CD14-positive monocyte (primary cell): ENCODE results near the gene GRIK2. TPM values are rescaled to one million over a fixed set of nuclear protein-coding genes. Genes with fewer than 3 reads are reported as not detected.

Source experiments
- DNase-seq, 3 donors: peaks; one replicate each; pipeline ENCODE4 v3.0.0-alpha.2; 2011 to 2022
- H2AFZ ChIP-seq: 2 replicates; pipeline ENCODE4 v1.6.0; 2012; ENCODE audit warnings: mild to moderate bottlenecking, low read depth, low read length, inconsistent platforms; ENCODE audit not compliant: insufficient read depth, poor library complexity, severe bottlenecking
- H3K27ac ChIP-seq, 2 donors: 1 replicate in 1 of 2; 2 replicates in 1 of 2; pipeline ENCODE4 v1.5.1; 2012 to 2013; ENCODE audit warnings: low read length in 2 of 2, control low read depth in 1 of 2, inconsistent platforms in 1 of 2, low read depth in 1 of 2, mild to moderate bottlenecking in 1 of 2
- H3K27me3 ChIP-seq, 2 donors: one replicate each; pipeline versions ENCODE4 v1.6.0 to v1.6.1; 2011 to 2013; ENCODE audit warnings: low read length in 2 of 2; ENCODE audit not compliant: control insufficient read depth in 2 of 2, insufficient read depth in 2 of 2
- H3K36me3 ChIP-seq, 2 donors: replicated peaks in 1 of 2; 1 replicate in 1 of 2; 2 replicates in 1 of 2; pipeline versions ENCODE4 v1.5.1 to v1.6.1; 2012 to 2013; ENCODE audit warnings: low read length in 2 of 2, control low read depth in 1 of 2, inconsistent platforms in 1 of 2, mild to moderate bottlenecking in 1 of 2; ENCODE audit not compliant: insufficient read depth in 2 of 2, control insufficient read depth in 1 of 2
- H3K4me1 ChIP-seq, 2 donors: 1 replicate in 1 of 2; 2 replicates in 1 of 2; pipeline versions ENCODE4 v1.5.1 to v1.6.1; 2012 to 2013; ENCODE audit warnings: low read length in 2 of 2, control low read depth in 1 of 2, inconsistent platforms in 1 of 2, mild to moderate bottlenecking in 1 of 2, moderate library complexity in 1 of 2; ENCODE audit not compliant: insufficient read depth in 2 of 2, control insufficient read depth in 1 of 2
- H3K4me2 ChIP-seq: replicated peaks from 2 replicates; pipeline ENCODE3; 2012; ENCODE audit warnings: low read length, moderate library complexity, mild to moderate bottlenecking; ENCODE audit not compliant: poor library complexity, severe bottlenecking; ENCODE audit errors: extremely low read depth
- H3K4me3 ChIP-seq, 3 experiments: fragments of 200-600 bp in 1 of 3; sonication (generic) in 1 of 3; replicated peaks in 1 of 3; 1 replicate in 2 of 3; 2 replicates in 1 of 3; pipeline ENCODE4 v1.5.1; 2011 to 2013; ENCODE audit warnings: low read length in 3 of 3, mild to moderate bottlenecking in 3 of 3, control low read depth in 2 of 3, low read depth in 2 of 3, inconsistent platforms in 1 of 3, moderate library complexity in 1 of 3
- H3K79me2 ChIP-seq: 2 replicates; pipeline ENCODE4 v1.6.0; 2012; ENCODE audit warnings: mild to moderate bottlenecking, control low read depth, inconsistent platforms, low read length, moderate library complexity; ENCODE audit not compliant: insufficient read depth
- H3K9ac ChIP-seq: 2 replicates; pipeline ENCODE4 v1.6.0; 2017; ENCODE audit warnings: low read length, mild to moderate bottlenecking; ENCODE audit not compliant: insufficient read depth, poor library complexity, severe bottlenecking
- H3K9me3 ChIP-seq, 2 donors: replicated peaks in 1 of 2; 1 replicate in 1 of 2; 2 replicates in 1 of 2; pipeline versions ENCODE4 v1.5.1 to v1.6.1; 2012 to 2013; ENCODE audit warnings: low read length in 2 of 2, control low read depth in 1 of 2; ENCODE audit not compliant: control insufficient read depth in 1 of 2, insufficient read depth in 1 of 2
- H4K20me1 ChIP-seq: 2 replicates; pipeline ENCODE4 v1.6.0; 2012; ENCODE audit warnings: mild to moderate bottlenecking, low read length, control low read depth, moderate library complexity; ENCODE audit not compliant: insufficient read depth
- H3K27ac Mint-ChIP-seq, 7 donors: one replicate each; pipeline ENCODE4 v1.8.0; 2020; ENCODE audit warnings: mild to moderate bottlenecking in 7 of 7, mixed read lengths in 7 of 7, moderate library complexity in 6 of 7, inconsistent platforms in 2 of 7
- H3K27me3 Mint-ChIP-seq, 3 donors: one replicate each; pipeline ENCODE4 v1.8.0; 2021 to 2022; ENCODE audit warnings: low read depth in 3 of 3, mild to moderate bottlenecking in 3 of 3, mixed read lengths in 3 of 3, moderate library complexity in 3 of 3, inconsistent platforms in 1 of 3
- H3K36me3 Mint-ChIP-seq, 2 donors: one replicate each; pipeline ENCODE4 v1.8.0; 2020; ENCODE audit warnings: mixed read lengths in 2 of 2, inconsistent platforms in 1 of 2, mild to moderate bottlenecking in 1 of 2
- H3K4me1 Mint-ChIP-seq: one replicate; pipeline ENCODE4 v1.8.0; 2020; ENCODE audit warnings: mild to moderate bottlenecking, mixed read lengths
- H3K4me3 Mint-ChIP-seq, 2 donors: one replicate each; pipeline ENCODE4 v1.8.0; 2020; ENCODE audit warnings: mild to moderate bottlenecking in 2 of 2, mixed read lengths in 2 of 2, moderate library complexity in 1 of 2
- H3K9me3 Mint-ChIP-seq, 7 donors: one replicate each; pipeline ENCODE4 v1.8.0; 2020 to 2022; ENCODE audit warnings: mixed read lengths in 7 of 7, mild to moderate bottlenecking in 6 of 7, moderate library complexity in 6 of 7, inconsistent platforms in 2 of 7
- CTCF ChIP-seq: fragments of 200-600 bp; IDR thresholded peaks from one replicate; pipeline ENCODE4 v1.8.0; 2022; ENCODE audit warnings: antibody characterized with exemption, mild to moderate bottlenecking
- WGBS: methylation state at CpG from one replicate; pipeline ENCODE4 v1.1.5; 2013; ENCODE audit warnings: missing lambda C conversion rate; ENCODE audit not compliant: insufficient coverage; 5-methylcytosine and 5-hydroxymethylcytosine counted together
- intact Hi-C, 2 donors: fragments of 100-400 bp; cut with micrococcal nuclease; formaldehyde crosslinking; loops; one replicate each; pipeline versions ENCODE4 v1.15.0 to v1.15.1; 2023
- polyA plus RNA-seq, 3 donors: library from polyadenylated mRNA; depleted of rRNA in 1 of 3; unstranded in 2 of 3; stranded (reverse) in 1 of 3; fragments of 300-500 nt in 2 of 3; fragments of >200 nt in 1 of 3; fragmentation: Illumina TruSeq in 2 of 3; gene quantifications; 1 replicate in 2 of 3; 2 replicates in 1 of 3; pipeline ENCODE4 v1.2.3, GENCODE V29; 2012 to 2021

The GRIK2 gene
- polyA plus RNA-seq, 3 donors = not detected

GRCh38 chr6:101845172-101845571 lies 451.7 kb downstream of the GRIK2 start:
- Mint-ChIP-seq H3K9me3 (peaks cover 0 to 5% (median 2%) of the 10 kb centered on the region in 7 donors), H3K27ac (no peak overlapping the region), H3K4me3 (no peak overlapping the region), H3K27me3 (peaks cover 0 to 3% (median 2%) of the 10 kb centered on the region in 3 donors), H3K36me3 (no peaks in the 10 kb centered on the region), H3K4me1 (no peaks in the 10 kb centered on the region)
- Histone ChIP-seq H3K4me1 (no peaks in the 10 kb centered on the region), H3K79me2 (no peaks in the 10 kb centered on the region), H3K4me2 (no peak overlapping the region), H3K4me3 (no peak overlapping the region), H4K20me1 (no peaks in the 10 kb centered on the region), H3K36me3 (no peaks in the 10 kb centered on the region), H3K9me3 (no peaks in the 10 kb centered on the region), H3K27me3 (no peaks in the 10 kb centered on the region), H3K9ac (no peak overlapping the region), H2AFZ (no peak overlapping the region), H3K27ac (no peak overlapping the region)
- DNase-seq = no peak
- no CpG with 5 or more reads among the region's 2 CpGs for WGBS
- TF ChIP-seq CTCF = no peak
- intact Hi-C loops = no loop called here

DNA sequence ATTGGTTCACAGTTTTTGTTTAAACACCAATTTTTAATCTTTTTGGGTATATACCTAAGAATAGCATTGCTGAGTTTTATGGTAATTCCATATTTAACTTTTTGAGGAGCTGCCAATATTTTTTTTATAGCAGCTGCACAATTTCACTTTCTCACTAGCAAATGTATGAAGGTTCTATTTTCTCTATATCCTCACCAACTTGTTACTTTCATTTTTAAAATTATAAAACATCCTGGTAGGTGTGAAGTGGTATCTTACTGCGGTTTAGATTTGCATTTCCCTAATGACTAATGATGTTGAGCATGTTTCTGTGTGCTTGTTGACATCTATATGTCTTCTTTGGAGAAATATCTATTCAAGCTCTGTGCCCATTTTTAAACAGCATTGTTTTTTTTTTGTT lies 452.1 kb downstream of the GRIK2 start:
- Histone ChIP-seq H2AFZ (no peak overlapping the region), H3K9ac (no peak overlapping the region), H3K4me3 (no peak overlapping the region), H3K4me2 (no peak overlapping the region), H3K27me3 (no peaks in the 10 kb centered on the region), H4K20me1 (no peaks in the 10 kb centered on the region), H3K36me3 (no peaks in the 10 kb centered on the region), H3K4me1 (no peaks in the 10 kb centered on the region), H3K79me2 (no peaks in the 10 kb centered on the region), H3K9me3 (no peaks in the 10 kb centered on the region), H3K27ac (no peak overlapping the region)
- WGBS = no CpG with 5 or more reads among the region's 1 CpG
- Mint-ChIP-seq H3K27ac (no peak overlapping the region), H3K36me3 (no peaks in the 10 kb centered on the region), H3K4me3 (no peak overlapping the region), H3K4me1 (no peaks in the 10 kb centered on the region), H3K9me3 (peaks cover 0 to 5% (median 2%) of the 10 kb centered on the region in 7 donors), H3K27me3 (peaks cover 0 to 3% (median 2%) of the 10 kb centered on the region in 3 donors)
- DNase-seq = no peak
- no peak for TF ChIP-seq CTCF
- intact Hi-C loops = no loop called here
